ENCODE measurements around the gene CD1E. TPM values are rescaled to one million over a fixed set of nuclear protein-coding genes. Genes with fewer than 3 reads are reported as not detected.

Gene CD1E
- total and polyA plus RNA-seq, 2 of the 8 experiments (the other 6 are each of a cell fraction or from before 2014, with no cell fraction given) = not detected

DNA sequence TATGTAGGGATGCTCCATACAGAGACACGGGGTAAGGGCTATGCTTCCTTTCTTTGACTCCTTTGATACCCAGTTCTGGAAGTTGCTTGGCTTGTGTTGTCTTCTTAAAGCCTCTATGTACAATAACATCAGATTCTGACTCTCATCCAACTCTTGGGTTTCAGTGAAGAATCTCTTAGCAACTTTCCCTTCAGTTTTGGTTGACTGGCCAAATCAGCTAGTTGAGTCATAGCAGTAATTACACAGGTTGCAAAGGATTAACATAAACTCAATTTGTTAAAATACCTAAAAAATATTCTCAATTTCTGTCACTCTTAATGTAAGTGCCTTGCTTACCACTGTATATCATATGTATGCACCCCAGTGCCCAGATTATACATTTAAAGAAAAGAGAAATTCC lies 9.2 kb downstream of the CD1E start (continued):
- no peak for TF ChIP-seq SIX5 (IDR thresholded peaks at IDR 0.05; ENCODE audit: low read depth, low read length)
- TF ChIP-seq YY1 (IDR thresholded peaks at IDR 0.05; ENCODE audit: low read depth, low read length) = no peak
- TF ChIP-seq RNF2 (IDR thresholded peaks at IDR 0.05; ENCODE audit: borderline replicate concordance, low read depth, low read length, missing control alignments, poor library complexity, severe bottlenecking) = no peak
- no peak for TF ChIP-seq SP4 (IDR thresholded peaks at IDR 0.05; ENCODE audit: low read length)
- TF ChIP-seq CHD1 (IDR thresholded peaks at IDR 0.05; ENCODE audit: low read depth, low read length) = no peak
- no peak for TF ChIP-seq ZNF274 (IDR thresholded peaks at IDR 0.05; ENCODE audit: borderline replicate concordance, extremely low read depth, low read length)
- TF ChIP-seq ATF2 (IDR thresholded peaks at IDR 0.05; ENCODE audit: low read length) = no peak
- no peak for TF ChIP-seq CEBPB (IDR thresholded peaks at IDR 0.05; ENCODE audit: low read depth, low read length)
- TF ChIP-seq RFX5 (IDR thresholded peaks at IDR 0.05; ENCODE audit: borderline replicate concordance, low read depth, low read length) = no peak
- TF ChIP-seq CREB1 (IDR thresholded peaks at IDR 0.05) = no peak
- no peak for TF ChIP-seq TAF7 (optimal IDR thresholded peaks at IDR 0.05; ENCODE audit: borderline replicate concordance, low read depth, low read length)
- TF ChIP-seq TAF1 (IDR thresholded peaks at IDR 0.05; ENCODE audit: low read depth, low read length) = no peak

Measured in H1 (cell line).